Measurements from ENCODE around the gene LACC1.

DNA sequence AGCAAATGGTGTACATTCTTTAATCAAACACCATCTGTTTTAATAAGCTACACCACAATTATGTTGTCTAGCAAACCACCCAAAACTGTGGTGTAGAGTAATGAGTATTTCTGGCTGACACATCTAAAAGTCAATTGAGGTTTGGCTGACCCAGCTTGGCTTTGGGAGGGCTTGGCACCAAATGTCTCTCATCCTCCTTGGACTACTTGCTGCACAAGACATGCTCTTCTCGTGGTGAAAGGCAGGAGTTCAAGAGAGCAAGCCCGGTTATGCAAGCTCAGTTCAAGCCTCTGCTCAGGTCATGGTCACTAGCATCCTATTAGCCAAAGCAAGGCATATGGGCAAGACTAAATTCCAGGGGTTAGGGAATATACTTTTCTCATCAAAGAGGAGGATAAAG, 37.1 kb downstream of the LACC1 start:
- TF ChIP-seq, protein P1, sequence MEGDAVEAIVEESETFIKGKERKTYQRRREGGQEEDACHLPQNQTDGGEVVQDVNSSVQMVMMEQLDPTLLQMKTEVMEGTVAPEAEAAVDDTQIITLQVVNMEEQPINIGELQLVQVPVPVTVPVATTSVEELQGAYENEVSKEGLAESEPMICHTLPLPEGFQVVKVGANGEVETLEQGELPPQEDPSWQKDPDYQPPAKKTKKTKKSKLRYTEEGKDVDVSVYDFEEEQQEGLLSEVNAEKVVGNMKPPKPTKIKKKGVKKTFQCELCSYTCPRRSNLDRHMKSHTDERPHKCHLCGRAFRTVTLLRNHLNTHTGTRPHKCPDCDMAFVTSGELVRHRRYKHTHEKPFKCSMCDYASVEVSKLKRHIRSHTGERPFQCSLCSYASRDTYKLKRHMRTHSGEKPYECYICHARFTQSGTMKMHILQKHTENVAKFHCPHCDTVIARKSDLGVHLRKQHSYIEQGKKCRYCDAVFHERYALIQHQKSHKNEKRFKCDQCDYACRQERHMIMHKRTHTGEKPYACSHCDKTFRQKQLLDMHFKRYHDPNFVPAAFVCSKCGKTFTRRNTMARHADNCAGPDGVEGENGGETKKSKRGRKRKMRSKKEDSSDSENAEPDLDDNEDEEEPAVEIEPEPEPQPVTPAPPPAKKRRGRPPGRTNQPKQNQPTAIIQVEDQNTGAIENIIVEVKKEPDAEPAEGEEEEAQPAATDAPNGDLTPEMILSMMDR (IDR thresholded peaks at IDR 0.05): no peak
- TF ChIP-seq POLR2A (IDR thresholded peaks at IDR 0.05): no peak
